CD14-positive monocyte (primary cell): ENCODE data around the gene DAB2IP. TPM values are rescaled to one million over a fixed set of nuclear protein-coding genes. Genes with fewer than 3 reads are reported as not detected.

ENCODE experiments used
- DNase-seq, 3 donors: peaks; one replicate each; pipeline ENCODE4 v3.0.0-alpha.2; 2011 to 2022
- H2AFZ ChIP-seq: 2 replicates; pipeline ENCODE4 v1.6.0; 2012; ENCODE audit warnings: mild to moderate bottlenecking, low read depth, low read length, inconsistent platforms; ENCODE audit not compliant: insufficient read depth, poor library complexity, severe bottlenecking
- H3K27ac ChIP-seq, 2 donors: 1 replicate in 1 of 2; 2 replicates in 1 of 2; pipeline ENCODE4 v1.5.1; 2012 to 2013; ENCODE audit warnings: low read length in 2 of 2, control low read depth in 1 of 2, inconsistent platforms in 1 of 2, low read depth in 1 of 2, mild to moderate bottlenecking in 1 of 2
- H3K27me3 ChIP-seq, 2 donors: one replicate each; pipeline versions ENCODE4 v1.6.0 to v1.6.1; 2011 to 2013; ENCODE audit warnings: low read length in 2 of 2; ENCODE audit not compliant: control insufficient read depth in 2 of 2, insufficient read depth in 2 of 2
- H3K36me3 ChIP-seq, 2 donors: replicated peaks in 1 of 2; 1 replicate in 1 of 2; 2 replicates in 1 of 2; pipeline versions ENCODE4 v1.5.1 to v1.6.1; 2012 to 2013; ENCODE audit warnings: low read length in 2 of 2, control low read depth in 1 of 2, inconsistent platforms in 1 of 2, mild to moderate bottlenecking in 1 of 2; ENCODE audit not compliant: insufficient read depth in 2 of 2, control insufficient read depth in 1 of 2
- H3K4me1 ChIP-seq, 2 donors: 1 replicate in 1 of 2; 2 replicates in 1 of 2; pipeline versions ENCODE4 v1.5.1 to v1.6.1; 2012 to 2013; ENCODE audit warnings: low read length in 2 of 2, control low read depth in 1 of 2, inconsistent platforms in 1 of 2, mild to moderate bottlenecking in 1 of 2, moderate library complexity in 1 of 2; ENCODE audit not compliant: insufficient read depth in 2 of 2, control insufficient read depth in 1 of 2
- H3K4me2 ChIP-seq: replicated peaks from 2 replicates; pipeline ENCODE3; 2012; ENCODE audit warnings: low read length, moderate library complexity, mild to moderate bottlenecking; ENCODE audit not compliant: poor library complexity, severe bottlenecking; ENCODE audit errors: extremely low read depth
- H3K4me3 ChIP-seq, 3 experiments: fragments of 200-600 bp in 1 of 3; sonication (generic) in 1 of 3; replicated peaks in 1 of 3; 1 replicate in 2 of 3; 2 replicates in 1 of 3; pipeline ENCODE4 v1.5.1; 2011 to 2013; ENCODE audit warnings: low read length in 3 of 3, mild to moderate bottlenecking in 3 of 3, control low read depth in 2 of 3, low read depth in 2 of 3, inconsistent platforms in 1 of 3, moderate library complexity in 1 of 3
- H3K79me2 ChIP-seq: 2 replicates; pipeline ENCODE4 v1.6.0; 2012; ENCODE audit warnings: mild to moderate bottlenecking, control low read depth, inconsistent platforms, low read length, moderate library complexity; ENCODE audit not compliant: insufficient read depth
- H3K9ac ChIP-seq: 2 replicates; pipeline ENCODE4 v1.6.0; 2017; ENCODE audit warnings: low read length, mild to moderate bottlenecking; ENCODE audit not compliant: insufficient read depth, poor library complexity, severe bottlenecking
- H3K9me3 ChIP-seq, 2 donors: replicated peaks in 1 of 2; 1 replicate in 1 of 2; 2 replicates in 1 of 2; pipeline versions ENCODE4 v1.5.1 to v1.6.1; 2012 to 2013; ENCODE audit warnings: low read length in 2 of 2, control low read depth in 1 of 2; ENCODE audit not compliant: control insufficient read depth in 1 of 2, insufficient read depth in 1 of 2
- H4K20me1 ChIP-seq: 2 replicates; pipeline ENCODE4 v1.6.0; 2012; ENCODE audit warnings: mild to moderate bottlenecking, low read length, control low read depth, moderate library complexity; ENCODE audit not compliant: insufficient read depth
- H3K27ac Mint-ChIP-seq, 7 donors: one replicate each; pipeline ENCODE4 v1.8.0; 2020; ENCODE audit warnings: mild to moderate bottlenecking in 7 of 7, mixed read lengths in 7 of 7, moderate library complexity in 6 of 7, inconsistent platforms in 2 of 7
- H3K27me3 Mint-ChIP-seq, 3 donors: one replicate each; pipeline ENCODE4 v1.8.0; 2021 to 2022; ENCODE audit warnings: low read depth in 3 of 3, mild to moderate bottlenecking in 3 of 3, mixed read lengths in 3 of 3, moderate library complexity in 3 of 3, inconsistent platforms in 1 of 3
- H3K36me3 Mint-ChIP-seq, 2 donors: one replicate each; pipeline ENCODE4 v1.8.0; 2020; ENCODE audit warnings: mixed read lengths in 2 of 2, inconsistent platforms in 1 of 2, mild to moderate bottlenecking in 1 of 2
- H3K4me1 Mint-ChIP-seq: one replicate; pipeline ENCODE4 v1.8.0; 2020; ENCODE audit warnings: mild to moderate bottlenecking, mixed read lengths
- H3K4me3 Mint-ChIP-seq, 2 donors: one replicate each; pipeline ENCODE4 v1.8.0; 2020; ENCODE audit warnings: mild to moderate bottlenecking in 2 of 2, mixed read lengths in 2 of 2, moderate library complexity in 1 of 2
- H3K9me3 Mint-ChIP-seq, 7 donors: one replicate each; pipeline ENCODE4 v1.8.0; 2020 to 2022; ENCODE audit warnings: mixed read lengths in 7 of 7, mild to moderate bottlenecking in 6 of 7, moderate library complexity in 6 of 7, inconsistent platforms in 2 of 7
- CTCF ChIP-seq: fragments of 200-600 bp; IDR thresholded peaks from one replicate; pipeline ENCODE4 v1.8.0; 2022; ENCODE audit warnings: antibody characterized with exemption, mild to moderate bottlenecking
- WGBS: methylation state at CpG from one replicate; pipeline ENCODE4 v1.1.5; 2013; ENCODE audit warnings: missing lambda C conversion rate; ENCODE audit not compliant: insufficient coverage; 5-methylcytosine and 5-hydroxymethylcytosine counted together
- intact Hi-C, 2 donors: fragments of 100-400 bp; cut with micrococcal nuclease; formaldehyde crosslinking; loops; one replicate each; pipeline versions ENCODE4 v1.15.0 to v1.15.1; 2023
- polyA plus RNA-seq, 3 donors: library from polyadenylated mRNA; depleted of rRNA in 1 of 3; unstranded in 2 of 3; stranded (reverse) in 1 of 3; fragments of 300-500 nt in 2 of 3; fragments of >200 nt in 1 of 3; fragmentation: Illumina TruSeq in 2 of 3; gene quantifications; 1 replicate in 2 of 3; 2 replicates in 1 of 3; pipeline ENCODE4 v1.2.3, GENCODE V29; 2012 to 2021

The DAB2IP gene
- polyA plus RNA-seq, 3 donors: 0.13 TPM; not detected in 2

- Histone ChIP-seq H3K9me3 (no peaks in the 10 kb centered on the region), H3K36me3 (no peaks in the 10 kb centered on the region), H3K27me3 (peaks cover 0 to 16% of the 10 kb centered on the region in 2 donors), H3K4me2 (no peak overlapping the region), H2AFZ (no peak overlapping the region), H4K20me1 (no peaks in the 10 kb centered on the region), H3K4me3 (no peak overlapping the region), H3K79me2 (no peaks in the 10 kb centered on the region), H3K27ac (no peak overlapping the region), H3K4me1 (peaks cover 0 to 6% of the 10 kb centered on the region in 2 donors), H3K9ac (no peak overlapping the region)
- Mint-ChIP-seq H3K9me3 (no peaks in the 10 kb centered on the region), H3K4me3 (no peak overlapping the region), H3K36me3 (no peaks in the 10 kb centered on the region), H3K4me1 (peaks cover 12% of the 10 kb centered on the region), H3K27ac (no peak overlapping the region), H3K27me3 (peaks cover 16 to 30% (median 21%) of the 10 kb centered on the region in 3 donors)
- TF ChIP-seq CTCF: no peak
- DNase-seq: no peak
- WGBS: 96% methylated on average over 12 of the region's 14 CpGs
- intact Hi-C loops: no loop called here
Observed at GRCh38 chr9:121708768-121709488, 57.5 kb downstream of the DAB2IP start.

DNA sequence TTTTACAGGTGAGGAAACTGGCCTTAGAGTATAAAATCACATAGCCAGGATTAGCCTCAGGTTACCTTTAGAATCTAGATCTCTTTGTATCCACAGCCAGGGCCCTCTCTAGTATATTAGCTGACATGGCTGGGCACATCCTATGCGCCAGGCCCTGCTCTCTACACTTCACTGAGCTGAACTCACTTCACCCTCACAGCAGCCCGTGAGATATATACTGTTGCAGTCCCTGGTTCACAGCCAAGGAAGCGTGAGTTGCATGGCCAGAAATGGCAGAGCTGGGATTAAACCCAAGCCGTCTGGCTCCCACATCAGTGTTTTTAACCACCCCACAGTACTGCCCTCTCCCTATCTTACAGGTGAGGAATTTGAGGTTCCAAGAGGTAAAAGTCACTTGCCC, 58.4 kb downstream of the DAB2IP start:
- Mint-ChIP-seq H3K27ac (no peak overlapping the region), H3K36me3 (no peaks in the 10 kb centered on the region)

More for the DNA sequence above, 58.4 kb downstream of the DAB2IP start:
- Histone ChIP-seq H3K36me3 (no peaks in the 10 kb centered on the region), H3K9ac (no peak overlapping the region), H3K27me3 (peaks cover 0 to 8% of the 10 kb centered on the region in 2 donors), H3K9me3 (no peaks in the 10 kb centered on the region), H2AFZ (no peak overlapping the region), H3K27ac (no peak overlapping the region), H3K79me2 (no peaks in the 10 kb centered on the region), H3K4me3 (no peak overlapping the region), H3K4me1 (peaks cover 0 to 6% of the 10 kb centered on the region in 2 donors), H4K20me1 (no peaks in the 10 kb centered on the region), H3K4me2 (no peak overlapping the region)
- TF ChIP-seq CTCF: no peak
- Mint-ChIP-seq H3K27me3 (peaks cover 10 to 22% (median 14%) of the 10 kb centered on the region in 3 donors), H3K4me1 (peaks cover 12% of the 10 kb centered on the region), H3K4me3 (no peak overlapping the region), H3K9me3 (no peaks in the 10 kb centered on the region)
- no peak for DNase-seq
- intact Hi-C loops: no loop called here
- WGBS: no CpG with 5 or more reads among the region's 4 CpGs
